Psoas muscle (tissue), 8 donors: ENCODE results near the gene PDZD4. TPM values are rescaled to one million over a fixed set of nuclear protein-coding genes. Genes with fewer than 3 reads are reported as not detected.

Experiments used
- ATAC-seq, 4 donors: fragments of 200-7000 bp; cut with Tn5 transposase; one replicate each; pipeline ENCODE4 v1.9.1; 2020; ENCODE audit warnings: moderate library complexity in 3 of 4, mild to moderate bottlenecking in 2 of 4
- DNase-seq, 2 donors: peaks; one replicate each; pipeline ENCODE4 v3.0.0-alpha.2; 2020
- H3K27ac ChIP-seq: fragments of 200-600 bp; one replicate; pipeline ENCODE4 v1.8.0; 2022
- H3K27me3 ChIP-seq, 3 donors: fragments of 200-600 bp in 1 of 3; one replicate each; pipeline versions ENCODE4 v1.6.1 to v1.8.0; 2013 to 2022; ENCODE audit warnings: low read length in 2 of 3, mild to moderate bottlenecking in 2 of 3, moderate library complexity in 1 of 3; ENCODE audit not compliant: insufficient read depth in 3 of 3
- H3K36me3 ChIP-seq, 2 donors: fragments of 200-600 bp in 1 of 2; one replicate each; pipeline versions ENCODE4 v1.6.1 to v1.8.0; 2013 to 2022; ENCODE audit warnings: low read depth in 1 of 2, mild to moderate bottlenecking in 1 of 2, moderate library complexity in 1 of 2; ENCODE audit not compliant: insufficient read depth in 1 of 2
- H3K4me1 ChIP-seq: fragments of 200-600 bp; one replicate; pipeline ENCODE4 v1.8.0; 2022
- H3K4me3 ChIP-seq: fragments of 200-600 bp; one replicate; pipeline ENCODE4 v1.8.0; 2022; ENCODE audit warnings: mild to moderate bottlenecking
- H3K9me3 ChIP-seq: fragments of 200-600 bp; one replicate; pipeline ENCODE4 v1.8.0; 2022
- WGBS, 3 donors: extraction: QIAGEN DNeasy Blood & Tissue Kit; methylation state at CpG; one replicate each; pipeline versions ENCODE4 v1.1.6 to v1.1.7; 2013; 5-methylcytosine and 5-hydroxymethylcytosine counted together
- intact Hi-C, 2 donors: fragments of 100-400 bp; cut with DNase I; formaldehyde crosslinking; loops; one replicate each; pipeline versions ENCODE4 v1.11.0 to v1.14.2; 2022
- polyA plus RNA-seq, 3 donors: library from polyadenylated mRNA; stranded (reverse); fragments of 200-250 nt; gene quantifications; one replicate each; pipeline ENCODE4 v1.2.3, GENCODE V29; 2013
- total RNA-seq, 4 donors: library from RNA; stranded (reverse); fragmentation: NEBNext Ultra II Directional in 2 of 4; extraction: Animal tissue kit (Norgen Biotek cat#: 25700) in 2 of 4; gene quantifications; one replicate each; pipeline versions ENCODE4 v1.2.1 to v1.2.4, GENCODE V29; 2021 to 2023
- TF ChIP-seq, protein P1 (sequence below): fragments of 200-600 bp; IDR thresholded peaks from one replicate; pipeline ENCODE4 v1.8.0; 2022; ENCODE audit warnings: antibody characterized with exemption
- donor health status: healthy with polysubstance abuse.
- donor health status: DM: no; HTN: no; CAD: no; lungs with moderate emphysema.
- donor health status: Bipolar disorder and iron deficiency.
- donor health status: healthy.
- donor health status: DM: yes; HTN: yes; CAD: no.
- donor health status: DM: no; HTN: no; CAD: no.
- donor health status: DM: no; HTN: no; CAD: no.
- donor health status: DM: yes; HTN: yes; CAD: no.

The PDZD4 gene
- total and polyA plus RNA-seq, 7 donors = 0.50 to 2.1 (median 1.3) TPM

DNA sequence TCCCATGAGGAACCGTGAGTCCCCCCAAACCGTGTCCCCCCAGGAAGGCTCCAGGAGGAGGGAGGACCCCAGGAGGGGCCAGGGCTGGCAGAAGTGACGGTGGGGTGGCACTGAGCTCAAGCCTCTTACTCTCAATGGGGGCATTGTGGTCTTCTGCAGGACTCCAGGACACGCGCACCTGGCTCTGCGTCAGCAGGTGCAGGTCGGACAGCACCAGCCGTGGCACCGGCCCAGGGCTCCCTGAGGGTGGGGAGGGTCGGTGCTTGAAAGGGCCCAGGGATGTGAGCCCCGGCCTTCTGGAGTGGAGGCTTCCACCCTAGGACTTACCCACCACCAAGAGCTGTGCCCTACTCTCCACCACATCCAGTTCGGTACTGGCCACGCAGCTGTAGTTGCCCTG is 37.3 kb upstream of the PDZD4 start:
- Histone ChIP-seq H3K27ac (no peak overlapping the region), H3K4me3 (no peak overlapping the region), H3K36me3 (no peaks in the 10 kb centered on the region), H3K9me3 (no peaks in the 10 kb centered on the region), H3K4me1 (no peaks in the 10 kb centered on the region), H3K27me3 (peaks cover 0 to 30% (median 2%) of the 10 kb centered on the region in 3 donors)
- WGBS, 3 donors = 82 to 86% (median 86%) methylated on average over 7 to 13 of the region's 13 CpGs
- intact Hi-C loops = no loop called here
- no peak for DNase-seq
- ATAC-seq = no peak
- TF ChIP-seq, protein P1, sequence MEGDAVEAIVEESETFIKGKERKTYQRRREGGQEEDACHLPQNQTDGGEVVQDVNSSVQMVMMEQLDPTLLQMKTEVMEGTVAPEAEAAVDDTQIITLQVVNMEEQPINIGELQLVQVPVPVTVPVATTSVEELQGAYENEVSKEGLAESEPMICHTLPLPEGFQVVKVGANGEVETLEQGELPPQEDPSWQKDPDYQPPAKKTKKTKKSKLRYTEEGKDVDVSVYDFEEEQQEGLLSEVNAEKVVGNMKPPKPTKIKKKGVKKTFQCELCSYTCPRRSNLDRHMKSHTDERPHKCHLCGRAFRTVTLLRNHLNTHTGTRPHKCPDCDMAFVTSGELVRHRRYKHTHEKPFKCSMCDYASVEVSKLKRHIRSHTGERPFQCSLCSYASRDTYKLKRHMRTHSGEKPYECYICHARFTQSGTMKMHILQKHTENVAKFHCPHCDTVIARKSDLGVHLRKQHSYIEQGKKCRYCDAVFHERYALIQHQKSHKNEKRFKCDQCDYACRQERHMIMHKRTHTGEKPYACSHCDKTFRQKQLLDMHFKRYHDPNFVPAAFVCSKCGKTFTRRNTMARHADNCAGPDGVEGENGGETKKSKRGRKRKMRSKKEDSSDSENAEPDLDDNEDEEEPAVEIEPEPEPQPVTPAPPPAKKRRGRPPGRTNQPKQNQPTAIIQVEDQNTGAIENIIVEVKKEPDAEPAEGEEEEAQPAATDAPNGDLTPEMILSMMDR = no peak

DNA sequence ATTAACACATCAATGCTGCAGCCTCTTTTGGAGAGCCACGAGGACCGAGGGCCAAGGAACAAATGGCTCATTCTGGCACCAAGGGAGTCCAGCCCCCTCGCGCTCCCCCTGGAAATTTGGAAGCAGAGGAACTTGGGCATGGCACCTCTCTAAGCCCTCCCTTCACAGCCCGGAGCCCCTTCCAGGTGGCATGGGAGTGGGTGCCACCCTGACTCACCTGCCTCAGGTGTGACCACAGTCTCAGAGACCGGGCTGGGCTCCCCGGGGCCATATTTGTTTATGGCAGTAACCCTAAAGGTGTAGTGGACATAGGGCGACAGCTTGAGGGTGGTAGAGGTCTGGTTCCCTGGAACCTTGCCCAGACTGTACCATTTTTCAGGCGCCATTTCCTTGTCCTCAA is 36.8 kb upstream of the PDZD4 start:
- Histone ChIP-seq H3K27me3 (peaks cover 0 to 35% (median 2%) of the 10 kb centered on the region in 3 donors), H3K4me3 (no peak overlapping the region), H3K27ac (no peak overlapping the region), H3K4me1 (no peaks in the 10 kb centered on the region), H3K36me3 (no peaks in the 10 kb centered on the region), H3K9me3 (no peaks in the 10 kb centered on the region)
- DNase-seq (no peak), ATAC-seq (no peak)
- 67 to 74% (median 71%) methylated on average over 7 to 9 of the region's 9 CpGs for WGBS, 3 donors
- intact Hi-C loops = no loop called here
- TF ChIP-seq, protein P1 = no peak

DNA sequence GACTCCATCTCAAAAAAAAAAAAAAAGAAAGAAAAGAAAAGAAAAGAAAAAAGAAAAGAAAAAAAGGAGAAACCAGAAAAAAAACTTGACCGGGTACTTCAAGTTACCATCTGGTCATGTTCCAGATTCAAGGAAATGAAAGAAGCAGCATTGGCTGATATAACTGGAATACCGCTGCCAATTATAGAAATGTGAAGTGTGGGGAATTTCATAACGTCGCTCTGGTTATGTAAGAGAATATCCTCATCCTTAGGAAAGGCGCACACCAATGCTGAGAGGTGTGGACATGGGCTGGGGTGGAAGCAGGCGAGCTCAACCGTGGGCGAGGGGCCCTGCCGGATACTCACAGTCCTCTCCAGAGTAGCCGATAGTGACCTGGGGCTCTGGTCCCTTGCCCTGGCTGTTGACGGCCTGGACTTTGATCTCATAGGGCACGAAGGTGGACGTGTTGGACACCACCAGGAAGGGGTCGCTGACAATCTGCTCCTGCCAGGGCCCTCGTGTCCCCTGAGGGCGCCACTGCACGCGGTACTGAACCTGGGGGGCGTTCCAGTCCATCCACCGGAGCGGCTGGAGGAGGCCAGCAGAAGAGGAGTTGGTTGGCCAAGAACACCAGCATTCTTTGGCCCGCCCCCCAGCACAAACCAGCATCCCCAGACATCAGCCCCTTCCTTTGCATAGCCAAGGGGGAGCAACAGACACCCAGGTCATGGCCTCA is 36.1 kb upstream of the PDZD4 start:
- TF ChIP-seq, protein P1 = no peak
- peaks cover 0 to 35% (median 2%) of the 10 kb centered on the region in 3 donors for H3K27me3 ChIP-seq
- DNase-seq (no peak), ATAC-seq (no peak)
- intact Hi-C loops = no loop called here
- H3K36me3 ChIP-seq = no peaks in the 10 kb centered on the region
- no peaks in the 10 kb centered on the region for H3K9me3 ChIP-seq
- 81 to 84% (median 83%) methylated on average over 19 to 22 of the region's 22 CpGs for WGBS, 3 donors
- no peaks in the 10 kb centered on the region for H3K4me1 ChIP-seq
- H3K4me3 ChIP-seq = no peak overlapping the region
- H3K27ac ChIP-seq = no peak overlapping the region

DNA sequence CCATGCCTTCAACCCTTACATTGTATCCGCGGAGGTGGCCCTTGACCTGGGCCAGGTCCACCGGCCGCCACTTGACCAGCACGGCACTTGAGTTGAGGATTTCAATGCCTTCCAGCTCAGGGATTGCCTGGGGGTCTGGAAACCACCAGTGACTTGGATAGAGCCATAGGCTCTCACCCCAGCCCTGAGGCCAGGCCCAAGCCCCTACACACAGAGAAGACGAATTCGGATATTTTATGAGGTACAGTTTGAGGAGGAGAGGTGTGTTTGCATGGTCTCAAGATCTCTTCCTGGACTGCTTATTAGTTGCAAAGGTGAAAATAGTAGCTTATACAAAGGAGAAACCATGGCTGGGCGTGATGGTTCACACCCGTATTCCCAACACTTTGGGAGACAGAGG is 35.3 kb upstream of the PDZD4 start:
- Histone ChIP-seq H3K9me3 (no peaks in the 10 kb centered on the region), H3K27me3 (peaks cover 0 to 29% (median 2%) of the 10 kb centered on the region in 3 donors), H3K36me3 (no peaks in the 10 kb centered on the region), H3K4me3 (no peak overlapping the region), H3K4me1 (no peaks in the 10 kb centered on the region), H3K27ac (no peak overlapping the region)
- DNase-seq (no peak), ATAC-seq (no peak)
- intact Hi-C loops = no loop called here
- TF ChIP-seq, protein P1 = no peak
- WGBS, 3 donors = 94 to 98% (median 96%) methylated on average over 9 of the region's 9 CpGs

DNA sequence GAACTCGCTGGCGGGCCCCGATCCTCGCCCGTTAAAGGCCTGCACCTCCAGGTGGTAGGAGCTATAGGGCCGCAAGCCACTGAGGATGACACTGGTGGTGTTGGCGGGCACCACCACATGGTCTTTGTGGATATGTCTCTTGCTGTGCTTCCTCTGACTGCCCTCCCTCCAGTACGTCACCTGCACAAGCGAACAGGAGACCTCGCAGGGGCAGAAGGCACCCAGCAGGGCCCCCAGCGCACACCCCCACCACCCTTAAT is 34.9 kb upstream of the PDZD4 start:
- DNase-seq = no peak
- no peak for ATAC-seq
- Histone ChIP-seq H3K4me1 (no peaks in the 10 kb centered on the region), H3K27me3 (peaks cover 0 to 24% (median 2%) of the 10 kb centered on the region in 3 donors), H3K9me3 (no peaks in the 10 kb centered on the region), H3K36me3 (no peaks in the 10 kb centered on the region), H3K27ac (no peak overlapping the region), H3K4me3 (no peak overlapping the region)
- intact Hi-C loops = no loop called here
- TF ChIP-seq, protein P1 = no peak
- 93 to 100% (median 95%) methylated on average over 3 to 11 of the region's 11 CpGs for WGBS, 3 donors
